Fibroblast of mammary gland (primary cell): ENCODE data around the gene BCL11B.

Experiments used
- DNase-seq: peaks from one replicate; pipeline ENCODE4 v3.0.0-alpha.2; 2010; ENCODE audit warnings: low read depth
- H3K4me3 ChIP-seq: 2 replicates; pipeline ENCODE4 v1.5.1; 2011; ENCODE audit warnings: low read depth, mild to moderate bottlenecking, low read length, moderate library complexity; ENCODE audit not compliant: control insufficient read depth
- TF ChIP-seq, protein P1 (sequence below): conservative IDR thresholded peaks from 2 replicates; pipeline ENCODE4 v1.5.1; 2011; ENCODE audit warnings: low read depth, low read length, inconsistent platforms; ENCODE audit not compliant: control insufficient read depth, insufficient read depth

Gene BCL11B

DNA sequence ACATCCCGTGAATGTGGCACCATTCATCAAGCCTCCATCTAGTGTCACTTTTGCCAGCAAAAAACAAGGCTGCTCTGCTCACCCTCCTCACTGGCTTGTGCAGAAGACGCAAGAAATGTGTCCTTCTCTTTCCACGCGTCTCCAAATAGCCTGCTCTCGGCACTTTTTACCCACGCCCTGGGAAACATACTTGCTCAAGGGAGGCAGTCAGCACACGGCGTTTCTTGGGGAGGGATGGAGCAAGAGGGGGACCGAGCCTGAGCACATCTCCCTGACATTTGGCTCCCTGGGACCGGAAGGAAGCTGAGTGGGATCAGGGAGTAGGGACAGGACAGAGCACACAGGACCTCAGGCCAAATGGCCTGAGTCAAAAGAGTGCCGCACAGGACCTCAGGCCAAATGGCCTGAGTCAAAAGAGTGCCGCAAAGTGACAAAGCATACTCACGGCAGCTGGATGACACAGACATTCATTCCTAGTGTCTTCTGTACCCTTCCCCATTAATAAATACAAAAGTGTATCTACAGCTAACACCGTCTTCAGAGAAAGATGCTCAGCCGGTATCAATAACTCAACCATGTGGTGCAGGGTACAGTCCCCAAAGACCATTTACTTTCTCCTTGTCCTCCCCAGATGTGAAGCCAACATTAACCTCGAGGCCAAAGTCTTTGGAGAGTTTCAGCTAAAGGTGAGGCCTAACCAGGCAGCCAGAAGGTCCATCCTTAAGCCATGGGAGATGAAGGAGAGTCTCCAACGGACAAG, 7.1 kb downstream of the BCL11B start:
- H3K4me3 ChIP-seq = no peak overlapping the region
- DNase-seq = no peak
- TF ChIP-seq, protein P1, sequence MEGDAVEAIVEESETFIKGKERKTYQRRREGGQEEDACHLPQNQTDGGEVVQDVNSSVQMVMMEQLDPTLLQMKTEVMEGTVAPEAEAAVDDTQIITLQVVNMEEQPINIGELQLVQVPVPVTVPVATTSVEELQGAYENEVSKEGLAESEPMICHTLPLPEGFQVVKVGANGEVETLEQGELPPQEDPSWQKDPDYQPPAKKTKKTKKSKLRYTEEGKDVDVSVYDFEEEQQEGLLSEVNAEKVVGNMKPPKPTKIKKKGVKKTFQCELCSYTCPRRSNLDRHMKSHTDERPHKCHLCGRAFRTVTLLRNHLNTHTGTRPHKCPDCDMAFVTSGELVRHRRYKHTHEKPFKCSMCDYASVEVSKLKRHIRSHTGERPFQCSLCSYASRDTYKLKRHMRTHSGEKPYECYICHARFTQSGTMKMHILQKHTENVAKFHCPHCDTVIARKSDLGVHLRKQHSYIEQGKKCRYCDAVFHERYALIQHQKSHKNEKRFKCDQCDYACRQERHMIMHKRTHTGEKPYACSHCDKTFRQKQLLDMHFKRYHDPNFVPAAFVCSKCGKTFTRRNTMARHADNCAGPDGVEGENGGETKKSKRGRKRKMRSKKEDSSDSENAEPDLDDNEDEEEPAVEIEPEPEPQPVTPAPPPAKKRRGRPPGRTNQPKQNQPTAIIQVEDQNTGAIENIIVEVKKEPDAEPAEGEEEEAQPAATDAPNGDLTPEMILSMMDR = no peak

DNA sequence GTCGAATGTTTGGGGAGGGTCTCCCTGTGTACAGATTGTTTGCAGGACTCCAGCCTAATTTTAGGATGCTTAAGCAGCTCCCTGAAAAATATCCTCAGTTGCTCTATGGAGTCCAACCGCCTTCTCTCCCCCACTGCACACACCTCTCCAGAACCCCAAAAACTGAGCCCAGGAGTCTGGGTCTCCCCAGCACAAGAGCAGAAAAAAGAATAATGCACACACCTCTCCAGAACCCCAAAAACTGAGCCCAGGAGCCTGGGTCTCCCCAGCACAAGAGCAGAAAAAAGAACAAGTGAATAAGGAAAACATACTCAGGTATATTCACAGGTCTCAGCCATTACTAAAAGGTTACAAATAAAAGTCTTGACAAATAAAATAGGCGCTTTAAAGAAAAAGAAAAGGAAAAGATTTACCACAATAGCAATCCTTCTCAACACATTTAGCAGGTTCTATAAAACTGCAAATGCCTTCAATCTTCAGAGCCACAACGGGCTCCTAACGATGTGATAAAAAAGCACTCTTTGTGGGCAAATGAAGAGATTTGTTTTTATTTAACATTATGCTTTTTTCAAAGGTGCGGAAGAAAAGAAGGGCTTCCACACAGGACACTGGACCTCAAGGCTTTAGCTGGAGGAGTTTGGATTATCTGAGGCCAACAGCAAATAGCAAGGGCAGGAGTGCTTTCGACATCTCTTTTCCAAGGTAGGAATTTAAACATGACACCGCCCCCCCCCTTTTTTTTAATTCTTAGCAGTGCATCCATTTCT, 8.2 kb downstream of the BCL11B start:
- DNase-seq = no peak
- H3K4me3 ChIP-seq = no peak overlapping the region
- TF ChIP-seq, protein P1 = no peak

DNA sequence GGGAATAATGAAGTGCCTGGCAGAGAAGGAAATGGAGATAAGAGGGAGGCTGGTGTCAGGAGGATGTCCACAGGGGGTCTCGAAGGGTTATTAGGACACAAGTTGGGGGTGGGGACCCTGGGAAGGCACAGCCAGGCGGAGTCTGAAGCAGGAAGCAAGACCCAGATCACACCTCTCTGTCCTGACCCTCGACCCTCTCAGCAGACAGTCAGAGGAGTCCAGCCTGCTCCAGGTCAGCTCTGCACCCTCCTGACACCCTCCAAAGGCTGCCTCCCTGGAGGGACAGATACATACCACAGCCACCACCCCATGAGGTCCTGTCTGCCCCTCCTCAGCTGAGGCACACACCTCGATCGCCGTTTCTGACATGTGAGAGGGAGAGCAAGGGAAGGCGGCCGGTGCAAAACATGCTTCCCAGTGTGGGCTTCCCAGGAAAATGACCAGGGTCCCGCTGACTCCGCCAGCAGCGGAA, 9.0 kb downstream of the BCL11B start:
- TF ChIP-seq, protein P1 = no peak
- DNase-seq = no peak
- no peak overlapping the region for H3K4me3 ChIP-seq

DNA sequence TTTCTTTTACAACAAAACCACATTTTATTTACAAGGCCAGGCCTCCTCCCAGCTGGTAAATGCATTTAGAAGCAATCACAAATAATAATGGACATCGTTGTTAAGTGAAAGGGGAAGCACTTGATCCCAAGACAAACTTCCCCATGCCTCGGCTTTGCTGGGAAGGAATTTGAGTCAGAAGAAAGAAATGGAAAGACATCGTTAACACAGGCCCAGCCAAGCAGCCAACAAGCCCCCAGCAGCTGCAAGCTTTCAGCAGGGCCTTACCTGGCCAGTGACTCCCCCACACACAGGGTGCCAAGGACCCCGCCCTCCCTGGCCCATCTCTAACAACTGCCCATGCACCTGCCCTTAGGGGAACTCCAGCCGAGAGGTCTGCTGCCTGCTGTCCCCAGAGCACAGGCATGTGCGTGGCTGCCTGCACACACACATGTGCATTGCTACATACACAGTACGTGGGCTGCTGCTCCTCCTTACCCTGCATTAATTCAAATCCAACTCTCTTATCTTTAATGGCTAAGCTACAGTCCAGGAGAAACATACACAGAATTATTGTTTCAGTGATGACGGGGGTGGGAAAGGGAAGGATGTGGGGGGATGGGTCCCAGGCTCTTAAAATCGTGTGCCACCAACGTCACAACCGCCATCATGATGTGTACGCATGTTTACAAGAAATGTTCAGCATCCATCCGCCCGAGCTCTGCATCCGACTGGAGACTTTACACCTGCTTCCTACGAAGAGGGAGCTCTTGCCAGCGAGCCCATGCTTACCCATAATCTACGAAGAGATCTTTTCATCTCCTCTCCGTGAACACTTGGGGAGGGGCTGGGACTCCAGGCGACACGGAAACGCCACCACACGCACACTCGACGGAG, 9.8 kb downstream of the BCL11B start:
- no peak for DNase-seq
- no peak overlapping the region for H3K4me3 ChIP-seq
- TF ChIP-seq, protein P1 = no peak

DNA sequence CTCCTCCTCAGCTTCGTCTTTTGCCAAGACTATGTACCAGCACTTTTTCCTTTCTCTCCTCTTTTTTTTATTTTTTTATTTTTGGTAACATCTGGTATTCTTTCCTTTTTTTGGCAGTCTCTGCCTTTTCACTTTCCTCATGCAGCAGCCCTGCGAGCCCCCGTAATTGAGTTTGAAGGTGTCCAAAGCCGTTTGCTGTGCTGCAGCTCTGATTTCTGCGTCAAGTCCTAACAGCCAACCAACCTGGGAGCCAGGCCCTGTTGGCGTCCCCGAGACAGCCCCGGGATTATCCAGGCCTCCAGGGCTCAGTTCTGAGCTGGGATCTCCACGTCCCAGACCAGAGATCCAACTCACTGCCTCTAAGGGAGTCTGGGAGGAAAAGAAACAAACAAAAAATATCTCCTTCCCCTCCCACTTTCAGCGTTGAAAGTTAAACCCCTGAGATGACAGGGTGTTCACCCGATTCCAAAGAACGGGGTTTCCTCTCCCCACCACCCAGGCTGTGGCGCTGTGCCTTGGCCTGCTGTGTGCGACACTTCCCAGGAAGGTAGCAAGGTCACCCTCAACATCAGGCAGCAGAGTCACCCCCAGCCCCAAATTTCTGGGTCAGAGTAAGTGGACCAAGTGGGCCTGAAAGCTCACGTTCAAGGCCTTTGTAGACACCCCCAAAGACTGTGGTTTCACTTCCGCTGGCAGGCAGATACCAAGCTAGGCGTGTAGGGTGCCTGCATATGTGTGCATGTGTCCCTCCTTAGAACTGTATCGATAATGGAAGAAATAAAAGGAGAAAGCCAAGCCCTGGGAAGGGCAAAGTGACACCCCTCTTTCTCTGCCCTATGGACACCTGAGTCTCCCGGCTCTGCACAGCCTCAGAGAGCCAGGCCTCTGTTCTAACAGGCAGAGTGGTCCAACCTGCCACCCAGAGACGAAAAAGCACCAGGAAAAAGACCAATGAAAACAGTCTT, 11.1 kb downstream of the BCL11B start:
- no peak overlapping the region for H3K4me3 ChIP-seq
- TF ChIP-seq, protein P1 = no peak
- no peak for DNase-seq
